Measurements from ENCODE around the gene SPC25. TPM values are rescaled to one million over a fixed set of nuclear protein-coding genes. Genes with fewer than 3 reads are reported as not detected.

Gene SPC25
- total RNA-seq, 1 donor from 2014 or later, result 0.24 TPM

DNA sequence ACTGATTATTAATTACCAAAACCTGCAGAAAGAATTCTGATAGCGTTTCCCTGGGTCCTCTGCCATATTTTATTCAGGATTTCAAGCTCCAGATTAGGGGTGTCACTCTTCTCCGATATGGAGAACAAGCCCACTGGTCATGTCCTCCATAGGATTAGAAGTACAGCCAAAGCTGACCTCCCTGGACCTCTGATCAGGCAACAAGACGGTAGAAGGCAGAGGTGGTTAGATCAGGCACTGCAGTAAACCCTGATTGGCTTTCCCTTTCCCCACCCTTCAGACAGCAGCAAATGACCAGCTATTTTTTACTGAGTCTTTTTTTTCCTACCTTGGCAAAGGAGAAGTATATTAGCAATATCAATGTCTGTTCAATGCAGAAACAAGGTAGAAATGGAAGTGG lies 37.7 kb downstream of the SPC25 start:
- no peak for DNase-seq (ENCODE audit: low spot score)
- intact Hi-C loops (cut with DNase I), result no loop called here

DNA sequence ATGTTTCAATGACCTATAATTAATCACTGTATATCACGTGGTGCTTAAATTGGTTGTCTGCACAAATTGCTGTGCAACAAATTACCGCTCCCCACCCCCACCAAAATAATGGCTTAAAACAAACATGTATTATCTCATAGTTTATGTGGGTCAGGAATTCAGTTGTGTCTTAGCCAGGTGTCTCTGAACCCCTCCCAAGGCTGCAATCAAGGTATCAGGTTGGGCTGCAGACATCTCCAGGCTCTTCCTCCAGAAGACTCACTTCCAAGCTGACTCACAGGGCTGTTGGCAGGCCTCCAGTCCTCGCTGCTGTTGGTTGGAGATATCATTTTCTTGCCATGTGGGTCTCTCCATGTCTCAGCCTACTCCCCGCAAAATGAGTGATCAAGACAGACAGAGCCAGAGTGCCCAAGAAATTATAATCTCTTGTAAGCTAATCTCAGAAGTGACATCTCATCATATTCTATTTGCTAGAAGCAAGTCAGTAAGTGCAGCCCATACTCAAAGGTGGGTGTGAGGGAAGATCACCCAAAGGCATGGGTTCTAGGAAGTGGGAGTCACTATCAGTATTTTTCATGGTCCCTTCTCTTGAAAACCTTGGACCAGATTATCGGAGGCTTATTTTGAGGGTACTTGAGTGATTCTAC lies 38.4 kb downstream of the SPC25 start:
- intact Hi-C loops (cut with DNase I), result no loop called here
- DNase-seq (ENCODE audit: low spot score), result no peak

GRCh38 chr2:168850846-168851245 lies 39.4 kb downstream of the SPC25 start:
- no peak for DNase-seq (ENCODE audit: low spot score)
- intact Hi-C loops (cut with DNase I), result no loop called here

DNA sequence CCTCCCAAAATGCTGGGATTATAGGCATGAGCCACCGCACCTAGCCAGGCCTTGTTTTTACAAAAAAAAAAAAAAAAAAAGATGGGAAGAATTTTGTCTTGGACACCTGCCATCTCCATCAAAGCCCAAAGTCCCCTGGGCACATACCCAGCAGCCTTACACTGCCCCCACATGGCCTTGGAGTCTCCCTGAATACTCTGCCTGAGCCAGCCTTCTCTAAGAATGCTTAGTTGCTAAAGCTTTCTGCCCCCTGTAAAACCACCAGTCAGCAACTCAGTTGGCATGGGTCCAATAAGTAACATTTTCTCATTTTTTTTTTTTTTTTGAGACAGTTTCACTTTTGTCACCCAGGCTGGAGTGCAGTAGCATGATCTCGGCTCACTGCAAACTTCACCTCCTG lies 40.6 kb downstream of the SPC25 start:
- intact Hi-C loops (cut with DNase I), result loop anchor here (5.0 kb wide), 1 partner anchor 77 kb away; no protein-coding TSS in a partner anchor
- no peak for DNase-seq (ENCODE audit: low spot score)

DNA sequence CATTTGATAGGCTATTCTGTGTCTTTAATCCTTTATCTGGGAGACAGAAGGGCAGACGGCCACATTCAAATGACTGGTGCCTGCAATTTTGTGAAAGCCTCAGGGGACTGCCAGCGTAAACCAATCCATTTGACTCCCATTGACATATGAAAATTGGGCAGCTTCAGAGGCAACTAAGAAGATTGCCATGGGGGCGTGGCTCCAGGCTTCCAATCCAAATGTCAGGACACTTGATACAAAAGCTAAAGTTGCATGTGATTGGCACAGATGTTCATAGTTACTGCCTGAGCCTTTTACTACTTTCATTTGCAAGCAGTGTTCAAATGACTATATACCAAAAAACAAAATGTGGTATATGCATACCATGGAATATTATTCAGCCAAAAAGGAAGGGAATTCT lies 42.0 kb downstream of the SPC25 start:
- intact Hi-C loops (cut with DNase I), result loop anchor here (5.0 kb wide), 1 partner anchor 76 kb away; no protein-coding TSS in a partner anchor
- no peak for DNase-seq (ENCODE audit: low spot score)

DNA sequence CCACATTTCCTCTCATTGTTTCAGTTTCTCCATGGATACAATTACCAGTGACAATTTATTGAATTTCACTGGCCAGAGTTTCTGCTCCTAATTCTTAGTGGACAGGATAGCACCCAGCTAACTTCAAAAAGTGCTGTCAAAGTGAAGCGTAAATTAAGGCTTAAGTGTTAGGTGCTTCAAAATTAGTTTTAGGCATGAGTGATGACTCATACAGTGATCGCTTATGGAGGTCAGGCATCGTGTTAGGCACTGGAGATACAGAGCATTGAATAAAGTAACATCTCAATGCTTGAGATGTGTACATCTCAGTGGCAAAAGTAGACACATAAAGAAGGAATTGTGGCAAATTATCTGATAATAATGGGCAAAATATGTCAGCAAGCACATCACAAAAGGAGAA lies 47.0 kb downstream of the SPC25 start:
- DNase-seq (ENCODE audit: low spot score), result no peak
- intact Hi-C loops (cut with DNase I), result no loop called here

GRCh38 chr2:168841445-168841844 lies 48.8 kb downstream of the SPC25 start:
- DNase-seq (ENCODE audit: low spot score), result no peak
- intact Hi-C loops (cut with DNase I), result no loop called here

- DNase-seq (ENCODE audit: low spot score), result no peak
- intact Hi-C loops (cut with DNase I), result no loop called here
These were observed 54.3 kb downstream of the SPC25 start for GRCh38 chr2:168835969-168836368.

GRCh38 chr2:168831662-168832061 lies 58.6 kb downstream of the SPC25 start:
- intact Hi-C loops (cut with DNase I), result no loop called here
- DNase-seq (ENCODE audit: low spot score), result no peak

- DNase-seq (ENCODE audit: low spot score), result no peak
- intact Hi-C loops (cut with DNase I), result no loop called here
These were observed 59.3 kb downstream of the SPC25 start for GRCh38 chr2:168830958-168831357.

DNA sequence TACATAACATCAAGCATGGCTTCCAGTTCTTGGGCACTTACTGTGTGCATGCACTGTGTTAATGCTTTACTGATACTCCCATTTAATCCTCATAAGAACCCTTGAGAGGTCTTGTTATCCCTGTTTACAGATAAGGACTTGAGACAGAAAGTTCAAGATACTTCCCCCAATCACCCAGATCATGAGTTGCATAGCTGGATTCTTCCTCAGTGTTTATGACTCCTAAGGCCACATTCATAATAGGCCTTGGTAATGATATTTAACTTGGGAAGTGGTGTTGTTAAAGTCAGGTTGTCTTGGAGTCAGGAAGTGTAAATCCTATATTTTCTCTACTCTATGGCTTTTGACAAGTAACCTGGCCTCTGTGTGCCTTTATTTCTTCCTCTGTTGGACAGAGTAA lies 65.1 kb downstream of the SPC25 start:
- intact Hi-C loops (cut with DNase I), result no loop called here
- DNase-seq (ENCODE audit: low spot score), result no peak

- DNase-seq (ENCODE audit: low spot score), result no peak
- intact Hi-C loops (cut with DNase I), result no loop called here
These were observed 68.2 kb downstream of the SPC25 start for GRCh38 chr2:168821992-168822391.

- DNase-seq (ENCODE audit: low spot score), result no peak
- intact Hi-C loops (cut with DNase I), result no loop called here
These were observed 68.7 kb downstream of the SPC25 start for GRCh38 chr2:168821577-168821976.

Other genes with a start within 250 kb of the SPC25 start
- gene NOSTRIN, start 87.8 kb downstream of the SPC25 start, total RNA-seq, result 8.9 TPM
- gene G6PC2, start 10.9 kb upstream of the SPC25 start, total RNA-seq, result not detected
- 0.03 TPM for gene ABCB11, start 140.9 kb upstream of the SPC25 start, total RNA-seq
- 9.8 TPM for gene DHRS9, start 179.1 kb upstream of the SPC25 start, total RNA-seq

Data from cardiac septum (tissue), 1 donor.